Naive thymus-derived CD8-positive, alpha-beta T cell (primary cell): Measurements from ENCODE around the gene STXBP1. TPM values are rescaled to one million over a fixed set of nuclear protein-coding genes. Genes with fewer than 3 reads are reported as not detected.
A peak's percentile ranks its signal among the peaks of the same experiment; 100 is the strongest.
"Not testable (repeated sequence)": the region's sequence is repeated elsewhere in the genome, so short reads cannot be mapped to it uniquely, and the experiment has no call there.

Experiments used
- ATAC-seq, 2 donors: fragments of 150-1000 bp; cut with Tn5 transposase in 1 of 2; sonication (Bioruptor Pico), chemical (Tn5 transposase) in 1 of 2; 1 replicate in 1 of 2; 2 replicates in 1 of 2; pipeline ENCODE4 v1.10.0; 2021; ENCODE audit warnings: mild to moderate bottlenecking in 2 of 2, moderate library complexity in 2 of 2
- POLR2A ChIA-PET: fragments of 350-600 bp; sonication (Branson Sonifier 250); formaldehyde crosslinking; loops from one replicate; lab custom pipeline; 2021; ENCODE audit warnings: antibody characterized with exemption; lab: Charles Lee
- DNase-seq, 10 donors: peaks; one replicate each; pipeline versions ENCODE4 v3.0.0 to v3.0.0-alpha.2; 2020 to 2022
- H3K27ac Mint-ChIP-seq, 10 donors: one replicate each; pipeline ENCODE4 v1.8.0; 2020 to 2022; ENCODE audit warnings: mild to moderate bottlenecking in 10 of 10, mixed read lengths in 10 of 10, moderate library complexity in 4 of 10, inconsistent platforms in 1 of 10
- H3K27me3 Mint-ChIP-seq, 5 donors: one replicate each; pipeline ENCODE4 v1.8.0; 2021 to 2022; ENCODE audit warnings: mixed read lengths in 5 of 5
- H3K36me3 Mint-ChIP-seq, 3 donors: one replicate each; pipeline ENCODE4 v1.8.0; 2020 to 2022; ENCODE audit warnings: mixed read lengths in 3 of 3, mild to moderate bottlenecking in 2 of 3, inconsistent platforms in 1 of 3
- H3K4me1 Mint-ChIP-seq, 4 donors: one replicate each; pipeline ENCODE4 v1.8.0; 2021 to 2022; ENCODE audit warnings: mixed read lengths in 4 of 4
- H3K4me3 Mint-ChIP-seq, 10 donors: one replicate each; pipeline ENCODE4 v1.8.0; 2020 to 2022; ENCODE audit warnings: mild to moderate bottlenecking in 10 of 10, mixed read lengths in 10 of 10, moderate library complexity in 6 of 10, inconsistent platforms in 1 of 10
- H3K9me3 Mint-ChIP-seq, 9 donors: one replicate each; pipeline ENCODE4 v1.8.0; 2020 to 2022; ENCODE audit warnings: mixed read lengths in 9 of 9, mild to moderate bottlenecking in 3 of 9, inconsistent platforms in 1 of 9, moderate library complexity in 1 of 9
- polyA plus RNA-seq, 3 donors: library from polyadenylated mRNA; unstranded; fragments of 300-500 nt; fragmentation: Illumina TruSeq; gene quantifications; one replicate each; pipeline ENCODE4 v1.2.3, GENCODE V29; 2021
- total RNA-seq, 8 experiments: library from RNA in 2 of 8; stranded (reverse) in 2 of 8; gene quantifications; one replicate each; pipeline ENCODE4 v1.2.3 and lab custom pipeline; 2021 to 2026

The STXBP1 gene
- total and polyA plus RNA-seq, 5 experiments from 2014 or later = 3.4 to 39.7 (median 10.3) TPM

DNA sequence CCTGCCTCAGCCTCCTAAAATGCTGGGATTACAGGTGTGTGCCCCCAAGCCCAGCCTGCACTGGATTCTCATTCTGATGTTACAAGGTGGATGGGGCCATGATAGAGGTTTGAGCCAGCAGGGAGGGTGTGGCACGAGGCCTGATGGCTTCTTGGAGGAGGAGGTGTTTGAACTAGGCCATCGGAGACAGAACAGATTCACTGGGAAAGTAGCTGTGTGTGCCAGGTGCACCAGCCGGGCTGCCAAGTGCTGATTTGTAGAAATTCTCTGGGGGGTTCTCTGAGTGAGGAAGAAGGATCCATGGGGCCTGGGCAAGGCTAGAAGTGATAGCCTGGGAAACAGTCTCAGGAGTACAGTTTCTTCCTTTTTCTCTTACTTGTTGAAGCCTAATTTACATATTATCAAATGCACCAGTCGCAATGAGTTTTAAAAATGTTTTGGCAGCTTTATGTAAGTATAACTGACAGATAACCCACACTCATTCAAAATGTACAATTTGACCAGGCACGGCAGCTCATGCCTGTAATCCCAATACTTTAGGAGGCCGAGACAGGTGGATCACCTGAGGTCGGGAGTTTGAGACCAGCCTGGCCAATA lies 31.1 kb upstream of the STXBP1 start:
- no peaks in the 10 kb centered on the region for H3K9me3 Mint-ChIP-seq
- ATAC-seq (no peak), DNase-seq (no peak)
- POLR2A ChIA-PET = no interaction called here
- H3K27me3 Mint-ChIP-seq = no peaks in the 10 kb centered on the region
- no peak overlapping the region for H3K4me3 Mint-ChIP-seq
- H3K36me3 Mint-ChIP-seq = no peaks in the 10 kb centered on the region
- peak overlapping the region in 4 of 10 donors; percentile 2 to 26 (median 10) for H3K27ac Mint-ChIP-seq
- peaks cover 8 to 25% (median 13%) of the 10 kb centered on the region in 4 donors for H3K4me1 Mint-ChIP-seq

DNA sequence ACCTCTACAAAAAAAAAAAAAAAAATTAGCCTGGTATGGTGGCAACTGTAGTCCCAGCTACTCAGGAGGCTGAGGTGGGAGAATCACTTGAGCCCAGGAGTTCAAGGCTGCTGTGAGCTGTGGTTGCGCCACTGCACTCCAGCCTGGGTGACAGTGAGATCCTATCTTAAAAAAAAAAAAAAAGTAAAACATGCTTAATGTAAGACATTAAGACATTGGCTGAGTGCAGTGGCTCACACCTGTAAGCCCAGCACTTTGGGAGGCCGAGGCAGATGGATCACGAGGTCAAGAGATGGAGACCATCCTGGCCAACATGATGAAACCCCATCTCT lies 27.6 kb upstream of the STXBP1 start:
- not testable (repeated sequence) for ATAC-seq, DNase-seq, H3K36me3 Mint-ChIP-seq, H3K27ac Mint-ChIP-seq, H3K4me3 Mint-ChIP-seq, H3K9me3 Mint-ChIP-seq
- Mint-ChIP-seq H3K27me3 (peaks cover 0 to 13% (median 8%) of the 10 kb centered on the region in 5 donors), H3K4me1 (peaks cover 1 to 13% (median 4%) of the 10 kb centered on the region in 4 donors)
- POLR2A ChIA-PET = interaction anchor here (0.8 kb wide), 3 partner anchors 29 to 353 kb away, joined by 3 read pairs; partner anchors contain the start of gene DPM2

DNA sequence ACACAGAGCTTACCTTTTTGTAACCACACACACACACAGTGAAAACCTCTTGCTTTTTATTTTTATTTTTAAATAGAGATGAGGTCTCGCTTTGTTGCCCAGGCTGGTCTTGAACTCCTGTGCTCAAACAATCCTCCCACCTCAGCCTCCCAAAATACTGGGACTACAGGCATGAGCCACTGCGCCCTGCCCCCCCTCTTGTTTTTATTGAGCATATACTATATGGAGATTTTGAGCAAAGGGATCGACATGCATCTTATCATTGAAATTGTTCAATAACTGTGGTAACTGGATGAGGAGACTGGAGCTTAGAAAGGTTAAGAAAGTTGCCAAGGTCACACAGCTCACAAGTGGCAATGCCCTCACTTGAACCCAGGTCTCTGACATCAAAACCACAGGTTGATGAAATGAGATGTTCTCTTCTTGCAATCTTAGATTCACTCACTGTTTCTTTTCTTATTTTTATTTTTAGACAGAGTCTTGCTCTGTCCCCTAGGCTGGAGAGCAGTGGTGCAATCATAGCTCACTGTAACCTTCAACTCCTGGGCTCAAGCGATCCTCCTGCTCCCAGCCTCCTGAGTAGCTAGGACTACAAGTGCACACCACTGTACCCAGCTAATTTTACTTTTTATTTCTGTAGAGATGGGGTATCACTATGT lies 26.8 kb upstream of the STXBP1 start:
- peak overlapping the region in 1 of 10 donors; percentile 17 for H3K27ac Mint-ChIP-seq
- ATAC-seq (no peak), DNase-seq (no peak)
- no peaks in the 10 kb centered on the region for H3K36me3 Mint-ChIP-seq
- POLR2A ChIA-PET = interaction anchor here (0.6 to 0.8 kb wide), 2 partner anchors 30 to 269 kb away, joined by 3 read pairs; partner anchors contain the start of gene ENG
- no peaks in the 10 kb centered on the region for H3K9me3 Mint-ChIP-seq
- H3K27me3 Mint-ChIP-seq = peaks cover 0 to 19% (median 13%) of the 10 kb centered on the region in 5 donors
- no peak overlapping the region for H3K4me3 Mint-ChIP-seq
- peaks cover 0 to 13% (median 4%) of the 10 kb centered on the region in 4 donors for H3K4me1 Mint-ChIP-seq

DNA sequence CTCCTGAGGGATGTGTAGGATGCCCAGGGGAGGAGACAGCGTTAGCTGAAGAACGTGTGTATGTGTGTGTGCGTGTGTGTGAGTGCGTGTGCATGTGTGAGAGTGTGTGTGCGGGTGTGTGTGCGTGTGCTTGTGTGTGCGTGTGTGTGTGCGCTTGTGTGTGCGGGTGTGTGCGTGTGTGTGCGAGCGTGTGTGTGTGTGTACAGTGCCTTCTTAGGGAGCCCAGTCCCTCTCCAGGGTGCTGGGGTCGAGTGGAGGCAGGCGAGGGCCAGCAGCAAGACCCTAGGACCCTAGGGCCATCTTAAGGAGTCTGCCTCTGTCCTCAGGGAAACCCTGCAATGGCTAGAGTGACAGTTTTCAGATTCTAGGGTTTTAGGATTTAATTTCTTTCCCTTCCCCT lies 26.0 kb upstream of the STXBP1 start:
- no peak overlapping the region for H3K4me3 Mint-ChIP-seq
- no peaks in the 10 kb centered on the region for H3K36me3 Mint-ChIP-seq
- no peak for ATAC-seq
- POLR2A ChIA-PET = interaction anchor here (1.6 kb wide), 1 partner anchor 149 kb away, joined by 6 read pairs; the partner anchor contains the start of gene TOR2A
- peaks cover 0 to 6% (median 4%) of the 10 kb centered on the region in 4 donors for H3K4me1 Mint-ChIP-seq
- H3K9me3 Mint-ChIP-seq = no peaks in the 10 kb centered on the region
- H3K27me3 Mint-ChIP-seq = peaks cover 0 to 19% (median 13%) of the 10 kb centered on the region in 5 donors
- H3K27ac Mint-ChIP-seq = peak overlapping the region in 2 of 10 donors; percentile 17 to 54
- peak in 1 of 10 donors; percentile 4 for DNase-seq

DNA sequence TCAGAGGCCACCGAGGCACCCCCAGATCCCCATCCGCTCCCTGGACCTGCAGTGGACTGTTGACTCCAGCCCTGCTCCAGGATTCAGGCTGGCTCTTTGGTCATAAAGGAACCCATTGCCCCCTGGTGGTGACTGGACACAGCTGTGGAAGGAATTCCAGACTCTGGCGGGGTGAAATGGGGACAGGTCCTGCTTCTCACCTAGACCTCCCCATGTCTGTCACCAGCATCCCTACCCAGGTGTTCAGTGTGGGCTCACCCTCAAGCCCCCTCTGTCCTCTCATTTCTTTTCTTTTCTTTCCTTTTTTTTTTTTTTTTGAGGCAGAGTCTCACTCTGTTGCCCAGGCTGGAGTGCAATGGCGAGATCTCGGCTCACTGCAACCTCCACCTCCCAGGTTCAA lies 25.5 kb upstream of the STXBP1 start:
- no peaks in the 10 kb centered on the region for H3K9me3 Mint-ChIP-seq
- DNase-seq = peak; percentile 32 to 86 (median 56)
- H3K4me1 Mint-ChIP-seq = peaks cover 0 to 6% (median 4%) of the 10 kb centered on the region in 4 donors
- H3K27me3 Mint-ChIP-seq = peaks cover 0 to 19% (median 13%) of the 10 kb centered on the region in 5 donors
- H3K27ac Mint-ChIP-seq = no peak overlapping the region
- no peak overlapping the region for H3K4me3 Mint-ChIP-seq
- ATAC-seq = peak in 1 of 2 donors; percentile 86
- H3K36me3 Mint-ChIP-seq = no peaks in the 10 kb centered on the region
- POLR2A ChIA-PET = interaction anchor here (0.6 to 1.6 kb wide), 2 partner anchors 140 to 148 kb away, joined by 3 to 6 read pairs; partner anchors contain the start of gene TOR2A

DNA sequence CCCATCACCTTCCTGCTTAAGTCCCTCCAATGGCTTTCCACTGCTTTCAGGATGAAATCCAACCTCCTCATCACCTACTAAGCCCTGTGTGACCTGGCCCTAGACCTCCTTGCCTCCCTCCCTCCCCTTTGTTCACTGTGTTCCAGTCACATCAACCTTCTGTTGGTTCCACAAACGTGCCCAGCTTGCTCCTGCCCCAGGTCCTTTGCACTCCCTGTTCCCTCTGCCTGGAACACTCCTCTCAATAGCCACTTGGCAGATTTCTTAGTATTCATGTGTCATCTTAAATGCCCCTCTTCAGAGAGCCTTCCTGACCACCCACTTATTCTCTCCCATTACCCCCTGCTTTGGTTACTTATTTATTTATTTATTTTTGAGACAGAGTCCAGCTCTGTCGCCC lies 24.1 kb upstream of the STXBP1 start:
- ATAC-seq (no peak), DNase-seq (no peak)
- peak overlapping the region in 1 of 10 donors; percentile 19 for H3K27ac Mint-ChIP-seq
- H3K9me3 Mint-ChIP-seq = no peaks in the 10 kb centered on the region
- no peaks in the 10 kb centered on the region for H3K36me3 Mint-ChIP-seq
- H3K4me3 Mint-ChIP-seq = no peak overlapping the region
- H3K4me1 Mint-ChIP-seq = peaks cover 0 to 6% (median 4%) of the 10 kb centered on the region in 4 donors
- POLR2A ChIA-PET = interaction anchor here (1.8 kb wide), 1 partner anchor 147 kb away, joined by 7 read pairs; the partner anchor contains the start of gene TOR2A
- peaks cover 0 to 19% (median 13%) of the 10 kb centered on the region in 5 donors for H3K27me3 Mint-ChIP-seq

DNA sequence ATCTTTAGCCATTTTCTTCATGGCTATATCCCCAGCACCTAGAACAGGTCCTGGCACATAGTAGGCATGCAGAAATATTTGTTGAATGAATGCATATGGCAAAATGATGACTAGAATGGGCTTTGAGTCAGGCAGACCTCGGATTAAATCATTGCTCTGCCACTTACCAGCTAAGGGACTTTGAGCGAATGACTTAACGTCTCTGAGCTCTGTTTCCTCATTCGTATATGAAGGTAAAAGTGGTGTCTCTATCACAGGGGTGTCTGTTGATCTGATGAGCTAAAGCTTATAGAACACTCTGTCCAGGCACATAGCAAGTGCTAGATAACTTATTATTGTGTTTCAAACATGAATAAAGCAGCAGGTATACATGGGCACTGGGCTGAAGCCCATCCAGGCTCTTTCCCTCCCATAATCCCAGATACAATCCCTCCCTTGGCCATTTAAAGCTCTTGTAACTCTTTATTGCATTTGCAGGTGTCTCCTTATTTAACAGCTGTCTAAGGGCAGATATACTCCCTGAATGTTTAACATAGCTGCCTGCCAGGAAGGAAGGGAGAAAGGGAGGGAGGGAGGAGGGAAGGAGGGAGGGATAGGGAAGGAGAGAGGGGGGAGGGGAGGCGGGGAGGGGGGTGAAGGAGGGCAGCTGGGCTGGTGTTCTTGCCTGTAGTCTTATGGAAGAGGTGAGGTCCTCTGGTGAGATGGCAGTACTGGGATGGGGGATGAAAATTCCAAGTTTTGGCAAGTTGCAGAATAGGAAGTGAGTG lies 23.2 kb upstream of the STXBP1 start:
- Mint-ChIP-seq H3K4me1 (peaks cover 0 to 6% (median 4%) of the 10 kb centered on the region in 4 donors), H3K36me3 (no peaks in the 10 kb centered on the region), H3K27me3 (peaks cover 0 to 20% (median 13%) of the 10 kb centered on the region in 5 donors), H3K27ac (no peak overlapping the region), H3K4me3 (no peak overlapping the region), H3K9me3 (no peaks in the 10 kb centered on the region)
- POLR2A ChIA-PET = interaction anchor here (1.3 to 1.8 kb wide), 2 partner anchors 19 to 146 kb away, joined by 4 to 7 read pairs; partner anchors contain the start of gene TOR2A
- ATAC-seq (no peak), DNase-seq (no peak)

DNA sequence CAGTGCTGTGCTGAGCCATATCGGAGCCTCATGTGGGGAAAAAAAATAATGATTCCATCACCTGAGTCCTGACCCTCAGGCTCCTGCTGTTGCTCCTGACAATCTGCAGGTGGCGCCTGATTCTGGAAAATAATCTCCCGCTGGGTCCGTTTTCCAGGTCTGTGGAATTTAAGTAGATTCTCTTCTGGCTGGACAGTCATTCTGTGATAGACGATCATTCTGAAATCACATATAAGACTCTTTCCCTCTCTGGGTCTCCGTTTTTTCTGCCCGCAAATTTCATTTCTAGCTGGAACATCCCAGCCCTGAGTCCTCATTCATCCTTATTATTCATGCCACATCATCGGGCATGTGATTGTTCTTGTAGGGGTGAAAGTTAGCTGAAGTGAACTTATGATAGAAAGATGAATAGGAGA lies 22.1 kb upstream of the STXBP1 start:
- DNase-seq (peak in 5 of 10 donors; percentile 22 to 34 (median 33)), ATAC-seq (peak; percentile 53 to 66)
- Mint-ChIP-seq H3K27ac (no peak overlapping the region), H3K27me3 (peaks cover 0 to 21% (median 13%) of the 10 kb centered on the region in 5 donors), H3K36me3 (no peaks in the 10 kb centered on the region), H3K9me3 (no peaks in the 10 kb centered on the region), H3K4me1 (peaks cover 0 to 6% (median 4%) of the 10 kb centered on the region in 4 donors), H3K4me3 (no peak overlapping the region)
- POLR2A ChIA-PET = interaction anchor here (0.6 to 1.9 kb wide), 7 partner anchors 37 to 483 kb away, joined by 3 to 9 read pairs (median 3); partner anchors contain the start of gene TOR2A

DNA sequence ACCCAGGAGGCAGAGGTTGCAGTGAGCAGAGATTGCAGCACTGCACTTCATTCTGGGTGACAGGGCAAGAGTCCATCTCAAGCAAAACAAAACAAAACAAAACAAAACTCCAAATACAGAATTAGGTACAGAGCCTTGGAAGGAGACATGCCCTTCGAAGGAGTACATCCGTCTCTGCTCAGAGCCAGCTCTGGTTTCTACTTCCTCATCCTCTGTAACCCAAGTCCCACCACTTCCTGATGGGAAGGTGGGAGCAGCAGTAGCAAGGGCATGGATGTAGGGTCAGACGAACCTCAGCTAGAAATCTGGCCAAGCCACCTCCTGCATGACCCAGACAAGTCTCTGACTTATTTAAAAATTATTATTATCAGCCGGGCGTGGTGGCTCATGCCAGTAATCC lies 16.5 kb upstream of the STXBP1 start:
- ATAC-seq (no peak), DNase-seq (no peak)
- POLR2A ChIA-PET = interaction anchor here (1.5 to 1.6 kb wide), 2 partner anchors 10 to 13 kb away, joined by 3 to 4 read pairs; no protein-coding TSS in a partner anchor
- Mint-ChIP-seq H3K4me3 (no peak overlapping the region), H3K4me1 (no peaks in the 10 kb centered on the region), H3K36me3 (no peaks in the 10 kb centered on the region), H3K27me3 (peaks cover 0 to 2% (median 0%) of the 10 kb centered on the region in 5 donors), H3K27ac (no peak overlapping the region), H3K9me3 (no peaks in the 10 kb centered on the region)

DNA sequence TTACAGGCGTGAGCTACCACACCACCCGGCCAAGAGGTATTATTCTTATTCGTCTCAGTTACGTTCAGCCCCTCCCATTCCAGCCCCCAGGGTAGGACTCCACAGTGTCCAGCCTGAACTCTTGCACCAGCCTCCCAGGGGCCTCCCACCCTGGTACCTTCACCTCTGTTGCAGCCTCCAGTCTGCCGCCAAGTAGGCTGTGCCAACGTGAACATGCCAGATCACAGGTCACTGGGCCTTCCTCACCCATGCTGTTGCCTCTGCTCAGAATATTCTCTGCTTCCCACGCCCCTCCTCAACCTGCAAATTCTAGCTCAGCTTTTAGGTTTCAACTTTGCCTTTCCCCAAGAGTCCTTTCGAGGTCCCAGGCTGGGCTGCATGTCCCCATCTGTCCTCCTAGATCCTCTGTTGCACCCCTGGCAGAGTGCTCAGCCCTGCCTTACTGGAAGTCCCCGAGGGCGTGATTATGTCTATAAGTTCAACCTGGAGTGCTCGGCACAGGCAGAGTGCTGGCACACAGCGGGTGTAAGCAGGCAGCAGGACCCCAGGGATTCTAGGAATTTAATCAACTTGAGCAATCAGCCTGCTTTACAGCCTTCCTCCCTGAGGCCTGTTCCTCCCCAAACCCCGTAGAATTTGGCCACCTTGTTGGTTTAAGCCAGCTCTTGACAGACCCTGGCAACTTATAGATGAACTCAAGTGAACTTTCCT lies 13.1 kb upstream of the STXBP1 start:
- no peaks in the 10 kb centered on the region for H3K9me3 Mint-ChIP-seq
- H3K27me3 Mint-ChIP-seq = peaks cover 0 to 6% (median 0%) of the 10 kb centered on the region in 5 donors
- peak overlapping the region in 1 of 10 donors; percentile 32 for H3K27ac Mint-ChIP-seq
- ATAC-seq = no peak
- POLR2A ChIA-PET = interaction anchor here (0.6 to 1.1 kb wide), 2 partner anchors 9 to 542 kb away, joined by 3 to 5 read pairs; no protein-coding TSS in a partner anchor
- no peaks in the 10 kb centered on the region for H3K4me1 Mint-ChIP-seq
- no peak for DNase-seq
- no peak overlapping the region for H3K4me3 Mint-ChIP-seq
- H3K36me3 Mint-ChIP-seq = no peaks in the 10 kb centered on the region

DNA sequence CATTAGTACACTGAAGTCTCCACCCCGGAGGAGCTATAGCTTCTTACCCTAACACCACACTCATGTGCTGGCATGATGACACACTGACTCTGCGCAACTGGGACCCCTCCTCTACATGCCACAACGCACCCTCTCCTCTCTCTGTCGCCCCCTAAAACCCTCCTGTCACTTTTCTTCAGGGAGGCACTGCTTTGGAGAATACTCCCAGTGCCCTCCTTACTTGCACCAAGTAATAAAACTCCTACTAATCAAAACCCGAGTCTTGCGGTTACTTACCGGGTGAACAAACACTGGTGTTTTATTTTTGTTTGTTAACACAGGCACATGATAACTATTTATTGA lies 12.6 kb upstream of the STXBP1 start:
- Mint-ChIP-seq H3K36me3 (no peaks in the 10 kb centered on the region), H3K4me1 (no peaks in the 10 kb centered on the region), H3K27me3 (peaks cover 0 to 6% (median 0%) of the 10 kb centered on the region in 5 donors), H3K4me3 (no peak overlapping the region), H3K27ac (no peak overlapping the region), H3K9me3 (no peaks in the 10 kb centered on the region)
- POLR2A ChIA-PET = interaction anchor here (0.6 to 1.1 kb wide), 2 partner anchors 9 to 541 kb away, joined by 3 to 5 read pairs; no protein-coding TSS in a partner anchor
- DNase-seq (no peak), ATAC-seq (no peak)
